HepG2 (cell line): ENCODE results near the gene CSRNP3. TPM values are rescaled to one million over a fixed set of nuclear protein-coding genes. Genes with fewer than 3 reads are reported as not detected.

ENCODE experiments used
- ATAC-seq: fragments of 200-7000 bp; cut with Tn5 transposase; 3 replicates; pipeline ENCODE4 v1.9.1; 2020; ENCODE audit warnings: mild to moderate bottlenecking, moderate library complexity
- BruUV-seq: library from RNA; stranded (reverse); fragments of 400-500 nt; replicated peaks from 2 replicates; lab custom pipeline; 2021; lab: Mats Ljungman, UMichigan
- CTCF ChIA-PET: fragments of 300-600 bp; formaldehyde crosslinking; extraction: SDS; loops from one replicate; lab custom pipeline; 2021; ENCODE audit warnings: low total read pairs, inconsistent platforms, low intra/inter-chr PET ratio; lab: Yijun Ruan, JAX
- POLR2A ChIA-PET: fragments of 350-600 bp; sonication (Branson Sonifier 250); formaldehyde crosslinking; loops from one replicate; lab custom pipeline; 2020; ENCODE audit warnings: antibody characterized with exemption, inconsistent platforms; lab: Yijun Ruan, JAX
- DNase-seq: peaks from one replicate; pipeline ENCODE4 v3.0.0-alpha.2; 2015; ENCODE audit warnings: low spot score
- FAIRE-seq: peaks from 3 replicates; lab custom pipeline; 2011; peaks lifted over from hg19 to GRCh38; lab: Jason Lieb, UNC
- H2AFZ ChIP-seq: one replicate; pipeline ENCODE4 v1.6.1; 2011; ENCODE audit warnings: low read length, inconsistent platforms
- H3K27ac ChIP-seq: fragments of 300-600 bp; 3 replicates; pipeline ENCODE4 v1.8.0; 2011; ENCODE audit warnings: mixed run types, mild to moderate bottlenecking, mixed read lengths, low read length, inconsistent platforms; ENCODE audit not compliant: insufficient read depth; ENCODE audit errors: extremely low read length
- H3K27me3 ChIP-seq, 2 experiments: fragments of 200-600 bp in 1 of 2; 2 replicates in 1 of 2; 3 replicates in 1 of 2; pipeline versions ENCODE4 v1.6.0 to v1.8.0; 2011; ENCODE audit warnings: low read length in 2 of 2, mild to moderate bottlenecking in 2 of 2, moderate library complexity in 2 of 2, inconsistent platforms in 1 of 2; ENCODE audit not compliant: insufficient read depth in 2 of 2, control insufficient read depth in 1 of 2
- H3K36me3 ChIP-seq, 2 experiments: fragments of 200-600 bp in 1 of 2; replicated peaks in 1 of 2; 2 replicates in 1 of 2; 3 replicates in 1 of 2; pipeline versions ENCODE4 v1.5.1 to v1.8.0; 2011; ENCODE audit warnings: low read length in 2 of 2, inconsistent platforms in 1 of 2; ENCODE audit not compliant: insufficient read depth in 2 of 2, control insufficient read depth in 1 of 2
- H3K4me1 ChIP-seq: 2 replicates; pipeline ENCODE4 v1.5.1; 2012; ENCODE audit warnings: low read length, inconsistent platforms; ENCODE audit not compliant: insufficient read depth
- H3K4me2 ChIP-seq: 2 replicates; pipeline ENCODE4 v1.6.0; 2011; ENCODE audit warnings: low read depth, low read length, inconsistent platforms
- H3K4me3 ChIP-seq, 3 experiments: fragments of 200-600 bp in 1 of 3; sonication (generic), shearing (Covaris generic) in 1 of 3; replicated peaks in 1 of 3; 2 replicates each; pipeline ENCODE4 v1.5.1; 2011 to 2016; ENCODE audit warnings: low read length in 3 of 3, inconsistent platforms in 2 of 3, low read depth in 2 of 3, mild to moderate bottlenecking in 2 of 3, control low read depth in 1 of 3, mixed read lengths in 1 of 3; ENCODE audit not compliant: insufficient read depth in 1 of 3
- H3K79me2 ChIP-seq: one replicate; pipeline ENCODE4 v1.6.1; 2011; ENCODE audit warnings: low read length, inconsistent platforms; ENCODE audit not compliant: insufficient read depth
- H3K9ac ChIP-seq: 2 replicates; pipeline ENCODE4 v1.6.0; 2011; ENCODE audit warnings: mild to moderate bottlenecking, low read depth, low read length, inconsistent platforms; ENCODE audit not compliant: insufficient read depth
- H3K9me3 ChIP-seq: 2 replicates; pipeline ENCODE4 v1.5.1; 2012; ENCODE audit warnings: mild to moderate bottlenecking, low read length
- H4K20me1 ChIP-seq: 2 replicates; pipeline ENCODE4 v1.6.0; 2011; ENCODE audit warnings: inconsistent platforms, mild to moderate bottlenecking, low read length, moderate library complexity; ENCODE audit not compliant: insufficient read depth
- CENPX ChIP-seq: sonication (generic); formaldehyde crosslinking; IDR thresholded peaks from 2 replicates; pipeline ENCODE4 v1.9.0; 2021; ENCODE audit warnings: mild to moderate bottlenecking, missing genetic modification reagents, moderate library complexity
- EEA1 ChIP-seq: sonication (generic); formaldehyde crosslinking; IDR thresholded peaks from 2 replicates; pipeline ENCODE4 v1.5.1; 2020; ENCODE audit warnings: mild to moderate bottlenecking, missing genetic modification reagents, borderline replicate concordance
- FOXP1 ChIP-seq, 2 experiments: fragments of 450-650 bp in 1 of 2; IDR thresholded peaks; 2 replicates each; pipeline ENCODE4 v1.6.1; 2017 to 2018; ENCODE audit warnings: antibody characterized with exemption in 1 of 2
- JDP2 ChIP-seq: sonication (generic); formaldehyde crosslinking; IDR thresholded peaks from 2 replicates; pipeline ENCODE4 v1.8.1; 2022; ENCODE audit warnings: missing genetic modification reagents, borderline replicate concordance
- NCOA5 ChIP-seq: sonication (generic); formaldehyde crosslinking; IDR thresholded peaks from 2 replicates; pipeline ENCODE4 v1.4.0; 2020; ENCODE audit warnings: missing genetic modification reagents
- NR2C2 ChIP-seq: sonication (generic); formaldehyde crosslinking; IDR thresholded peaks from 2 replicates; pipeline ENCODE4 v1.4.0; 2020; ENCODE audit warnings: missing genetic modification reagents, mild to moderate bottlenecking, moderate library complexity, borderline replicate concordance
- SALL1 ChIP-seq: sonication (generic); formaldehyde crosslinking; IDR thresholded peaks from 2 replicates; pipeline ENCODE4 v1.8.0; 2022; ENCODE audit warnings: mild to moderate bottlenecking, missing genetic modification reagents
- SIN3B ChIP-seq: fragments of 150-350 bp; IDR thresholded peaks from 2 replicates; pipeline ENCODE4 v1.6.1; 2014; ENCODE audit warnings: low read length
- ZBTB2 ChIP-seq: sonication (generic); formaldehyde crosslinking; IDR thresholded peaks from 2 replicates; pipeline ENCODE4 v1.8.0; 2022; ENCODE audit warnings: low read depth, missing genetic modification reagents
- ZNF121 ChIP-seq: sonication (generic); formaldehyde crosslinking; IDR thresholded peaks from 2 replicates; pipeline ENCODE4 v1.5.0; 2020; ENCODE audit warnings: mild to moderate bottlenecking, missing genetic modification reagents
- ZNF280D ChIP-seq: sonication (generic); formaldehyde crosslinking; IDR thresholded peaks from 2 replicates; pipeline ENCODE4 v1.5.1; 2020; ENCODE audit warnings: mild to moderate bottlenecking, missing genetic modification reagents
- ZNF326 ChIP-seq: sonication (generic); formaldehyde crosslinking; IDR thresholded peaks from 2 replicates; pipeline ENCODE4 v1.4.0; 2020; ENCODE audit warnings: missing genetic modification reagents, borderline replicate concordance
- ZNF33B ChIP-seq: sonication (generic); formaldehyde crosslinking; IDR thresholded peaks from 2 replicates; pipeline ENCODE4 v1.5.1; 2020; ENCODE audit warnings: mild to moderate bottlenecking, missing genetic modification reagents
- ZNF547 ChIP-seq: sonication (generic); formaldehyde crosslinking; IDR thresholded peaks from 2 replicates; pipeline ENCODE4 v1.5.1; 2020; ENCODE audit warnings: mild to moderate bottlenecking, missing genetic modification reagents
- ZNF577 ChIP-seq: sonication (generic); formaldehyde crosslinking; IDR thresholded peaks from 2 replicates; pipeline ENCODE4 v1.4.0; 2020; ENCODE audit warnings: mild to moderate bottlenecking, low read depth, missing genetic modification reagents, borderline replicate concordance
- ZNF772 ChIP-seq: sonication (generic); formaldehyde crosslinking; IDR thresholded peaks from 2 replicates; pipeline ENCODE4 v1.5.0; 2020; ENCODE audit warnings: mild to moderate bottlenecking, missing genetic modification reagents
- ZSCAN25 ChIP-seq: sonication (generic); formaldehyde crosslinking; IDR thresholded peaks from 2 replicates; pipeline ENCODE4 v1.8.0; 2022; ENCODE audit warnings: mild to moderate bottlenecking, missing genetic modification reagents
- WGBS: methylation state at CpG from one replicate; pipeline ENCODE4 v1.1.6; 2017; ENCODE audit warnings: low lambda C conversion rate; 5-methylcytosine and 5-hydroxymethylcytosine counted together
- in situ Hi-C: cut with HindIII; loops from 2 replicates; pipeline ENCODE4 v1.10.0; 2017; ENCODE audit warnings: low pct_unique_long_range_greater_than_20kb; ENCODE audit not compliant: extremely low pct_ligation_motif_present
- intact Hi-C: fragments of 100-400 bp; cut with micrococcal nuclease; formaldehyde crosslinking; loops from one replicate; pipeline ENCODE4 v1.10.0; 2022; ENCODE audit not compliant: unreplicated experiment
- polyA plus RNA-seq, 8 experiments: library from polyadenylated mRNA; depleted of rRNA in 3 of 8; stranded (reverse) in 7 of 8; unstranded in 1 of 8; fragments of >200 nt; fragmentation: Illumina TruSeq in 4 of 8; extraction: Trizol in 4 of 8; gene quantifications; 2 replicates each; pipeline versions ENCODE4 v1.2.1 to v1.2.3, GENCODE V29; 2011 to 2016; ENCODE audit warnings: low read depth in 4 of 8, missing spikeins in 1 of 8, mixed read lengths in 1 of 8; ENCODE audit not compliant: insufficient read depth in 1 of 8
- total RNA-seq, 5 experiments: library from RNA; depleted of rRNA; stranded (reverse); fragments of >200 nt; fragmentation: Illumina TruSeq; extraction: Trizol; gene quantifications; 2 replicates each; pipeline ENCODE4 v1.2.3, GENCODE V29; 2016; ENCODE audit warnings: low read depth in 1 of 5

CSRNP3 gene
- total and polyA plus RNA-seq, 2 of the 13 experiments (the other 11 are each of a cell fraction or from before 2014, with no cell fraction given) = not detected

- in situ Hi-C loops (no loop called here), intact Hi-C loops (no loop called here)
- Histone ChIP-seq H3K36me3 (no peaks in the 10 kb centered on the region), H3K9ac (no peak overlapping the region), H4K20me1 (no peaks in the 10 kb centered on the region), H2AFZ (no peak overlapping the region), H3K27ac (no peak overlapping the region), H3K4me3 (no peak overlapping the region), H3K27me3 (no peaks in the 10 kb centered on the region), H3K9me3 (no peaks in the 10 kb centered on the region), H3K4me2 (no peak overlapping the region), H3K79me2 (no peaks in the 10 kb centered on the region), H3K4me1 (no peaks in the 10 kb centered on the region)
- no TSS peak for BruUV-seq
- 10% methylated on average over 2 of the region's 2 CpGs for WGBS
- ATAC-seq (no peak), DNase-seq (no peak), FAIRE-seq (no peak)
- CTCF ChIA-PET = no interaction called here
- TF ChIP-seq ZNF326 (CRISPR knock-in tag) (no peak), ZSCAN25 (CRISPR knock-in tag) (no peak), NR2C2 (no peak), JDP2 (no peak), ZBTB2 (CRISPR knock-in tag) (no peak)
- POLR2A ChIA-PET = no interaction called here
These were observed 181.7 kb downstream of the CSRNP3 start for GRCh38 chr2:165651233-165651632.

DNA sequence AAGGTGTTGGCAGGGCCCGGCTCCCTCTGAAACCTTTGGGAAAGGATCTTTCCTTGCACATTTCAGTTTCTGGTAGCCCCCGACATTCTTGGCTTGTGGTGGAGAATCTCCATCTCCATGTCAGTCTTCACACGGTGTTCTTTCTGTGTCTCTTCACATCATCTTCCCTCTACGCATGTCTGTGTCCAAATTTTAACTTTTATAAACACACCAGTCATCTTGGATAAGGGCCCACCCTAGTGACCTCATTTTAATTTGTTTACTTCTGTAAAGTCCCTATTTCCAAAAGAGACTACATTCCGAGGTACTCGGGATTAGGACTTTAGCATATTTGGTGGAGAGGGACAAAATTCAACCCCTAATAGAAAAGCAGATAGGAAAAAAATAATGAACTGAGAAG is 186.2 kb downstream of the CSRNP3 start:
- Histone ChIP-seq H3K79me2 (no peaks in the 10 kb centered on the region), H4K20me1 (no peaks in the 10 kb centered on the region), H3K27me3 (no peaks in the 10 kb centered on the region), H3K9ac (no peak overlapping the region), H3K4me3 (no peak overlapping the region), H3K4me2 (no peak overlapping the region), H2AFZ (no peak overlapping the region), H3K9me3 (no peaks in the 10 kb centered on the region), H3K36me3 (no peaks in the 10 kb centered on the region), H3K4me1 (no peaks in the 10 kb centered on the region), H3K27ac (no peak overlapping the region)
- no TSS peak for BruUV-seq
- WGBS = 8% methylated on average over 6 of the region's 6 CpGs
- FAIRE-seq (no peak), ATAC-seq (no peak), DNase-seq (no peak)
- POLR2A ChIA-PET = no interaction called here
- CTCF ChIA-PET = no interaction called here
- intact Hi-C loops (no loop called here), in situ Hi-C loops (no loop called here)
- no peak for TF ChIP-seq ZNF547 (CRISPR knock-in tag)
- no peak for TF ChIP-seq ZNF33B (CRISPR knock-in tag)
- no peak for TF ChIP-seq ZNF121 (CRISPR knock-in tag)
- TF ChIP-seq EEA1 (CRISPR knock-in tag) = no peak
- TF ChIP-seq ZNF577 (CRISPR knock-in tag) = no peak
- no peak for TF ChIP-seq ZNF772 (CRISPR knock-in tag)
- no peak for TF ChIP-seq CENPX
- TF ChIP-seq FOXP1 (IDR thresholded peaks at IDR 0.05) = no peak
- no peak for TF ChIP-seq FOXP1 (CRISPR knock-in tag; IDR thresholded peaks at IDR 0.05)
- TF ChIP-seq ZNF280D = no peak
- no peak for TF ChIP-seq SIN3B
- TF ChIP-seq NCOA5 (CRISPR knock-in tag) = no peak
- no peak for TF ChIP-seq SALL1 (CRISPR knock-in tag)
